ENCODE results near the gene JCAD. TPM values are rescaled to one million over a fixed set of nuclear protein-coding genes. Genes with fewer than 3 reads are reported as not detected.

JCAD gene
- total and polyA plus RNA-seq, 2 of the 8 experiments (the other 6 are each of a cell fraction or from before 2014, with no cell fraction given), result 0.56 to 5.2 TPM

DNA sequence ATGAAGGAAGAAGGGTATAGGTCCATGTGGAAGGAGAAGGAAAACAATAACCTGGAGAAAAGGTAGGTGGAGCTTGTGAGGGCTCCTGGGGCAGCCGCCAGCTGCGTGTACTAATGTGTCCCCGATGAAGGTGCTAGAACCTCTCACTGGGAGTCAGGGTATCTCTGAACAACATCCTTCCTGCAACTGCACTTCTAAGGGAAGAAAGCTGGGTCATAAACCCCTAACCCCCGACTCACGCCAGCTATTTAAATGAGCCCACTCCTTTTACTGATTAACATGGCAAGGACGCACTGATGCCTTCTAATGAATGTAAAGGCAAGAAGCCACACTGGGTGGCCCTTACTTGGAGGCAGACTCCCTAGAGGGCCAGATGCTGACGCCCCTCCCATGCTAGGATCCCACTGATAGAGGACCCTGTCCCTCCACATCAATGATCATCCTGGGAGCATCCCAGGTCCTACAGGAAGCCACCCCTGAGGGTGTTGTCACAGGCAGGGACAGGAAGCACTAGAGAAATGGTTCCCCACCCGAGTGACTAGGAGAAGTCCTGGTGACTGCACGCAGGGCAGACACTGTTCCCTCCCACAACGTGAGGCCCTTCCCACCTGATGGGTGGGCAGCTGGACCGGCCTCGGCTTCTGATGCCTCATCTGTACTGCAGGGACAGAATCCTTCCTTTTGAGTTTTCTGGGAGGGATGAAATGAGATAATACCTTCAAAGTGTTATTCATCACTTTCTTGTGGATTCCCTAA is 20.4 kb downstream of the JCAD start:
- H3K4me3 ChIP-seq (ENCODE audit: extremely low read depth in 1 of 4, insufficient read depth in 2 of 4, low read depth in 3 of 4, low read length in 4 of 4), result no peak overlapping the region
- no peaks in the 10 kb centered on the region for H4K20me1 ChIP-seq (replicated peaks in 1 of 2; ENCODE audit: control insufficient read depth in 1 of 2, insufficient read depth in 2 of 2, low read length in 2 of 2)
- H3K56ac ChIP-seq (replicated peaks; ENCODE audit: insufficient read length, low read depth, low read length), result no peak overlapping the region
- WGBS, 2 experiments (ENCODE audit: extremely low coverage in 1 of 2, insufficient coverage in 1 of 2, insufficient read length in 1 of 2, insufficient replicate concordance in 2 of 2, low coverage in 1 of 2, low lambda C conversion rate in 2 of 2, missing lambda C conversion rate in 1 of 2), result 94% methylated on average over 12 of the region's 12 CpGs; no CpG with 5 or more reads in 1 of the 2 experiments
- H3K4ac ChIP-seq (replicated peaks; ENCODE audit: insufficient read length, low read depth, low read length), result no peak overlapping the region
- H2BK15ac ChIP-seq (ENCODE audit: low read length), result no peak overlapping the region
- no peaks in the 10 kb centered on the region for H3K79me1 ChIP-seq (ENCODE audit: low read depth, low read length)
- no peak overlapping the region for H2BK20ac ChIP-seq (ENCODE audit: low read length)
- no peaks in the 10 kb centered on the region for H3K36me3 ChIP-seq (ENCODE audit: control insufficient read depth in 2 of 4, insufficient read depth in 4 of 4, low read length in 3 of 4)
- H4K91ac ChIP-seq (replicated peaks; ENCODE audit: insufficient read length, low read length), result no peak overlapping the region
- H3K27ac ChIP-seq (ENCODE audit: low read depth, low read length), result no peak overlapping the region
- no peak for DNase-seq (ENCODE audit: low read depth in 1 of 2, low spot score in 2 of 2)
- TF ChIP-seq PHF8 (conservative IDR thresholded peaks at IDR 0.05; ENCODE audit: low read depth, low read length) (no peak), FOSL1 (IDR thresholded peaks at IDR 0.05; ENCODE audit: insufficient read depth, low read depth, low read length) (no peak), EGR1 (IDR thresholded peaks at IDR 0.05; ENCODE audit: borderline replicate concordance, low read depth, low read length) (no peak), POU5F1 (IDR thresholded peaks at IDR 0.05; ENCODE audit: low read depth, low read length) (no peak), NANOG (IDR thresholded peaks at IDR 0.05; ENCODE audit: insufficient read depth, low read depth, low read length, poor library complexity, severe bottlenecking) (no peak), TCF12 (IDR thresholded peaks at IDR 0.05; ENCODE audit: low read depth, low read length) (no peak), SRF (IDR thresholded peaks at IDR 0.05; ENCODE audit: low read depth, low read length) (no peak), CBX5 (IDR thresholded peaks at IDR 0.05; ENCODE audit: low read depth, low read length) (no peak)
- TF ChIP-seq, protein P1, sequence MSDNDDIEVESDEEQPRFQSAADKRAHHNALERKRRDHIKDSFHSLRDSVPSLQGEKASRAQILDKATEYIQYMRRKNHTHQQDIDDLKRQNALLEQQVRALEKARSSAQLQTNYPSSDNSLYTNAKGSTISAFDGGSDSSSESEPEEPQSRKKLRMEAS (IDR thresholded peaks at IDR 0.05), result no peak
- TF ChIP-seq, protein P2, sequence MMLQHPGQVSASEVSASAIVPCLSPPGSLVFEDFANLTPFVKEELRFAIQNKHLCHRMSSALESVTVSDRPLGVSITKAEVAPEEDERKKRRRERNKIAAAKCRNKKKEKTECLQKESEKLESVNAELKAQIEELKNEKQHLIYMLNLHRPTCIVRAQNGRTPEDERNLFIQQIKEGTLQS (IDR thresholded peaks at IDR 0.05; ENCODE audit: insufficient read depth, low read depth, low read length), result no peak
- H3K27me3 ChIP-seq (replicated peaks in 1 of 4; ENCODE audit: control insufficient read depth in 3 of 4, extremely low read depth in 1 of 4, insufficient read depth in 3 of 4, low read length in 3 of 4), result no peaks in the 10 kb centered on the region
- no peak overlapping the region for H3K18ac ChIP-seq (ENCODE audit: extremely low read depth, low read length)
- H4K5ac ChIP-seq (ENCODE audit: insufficient read length, low read depth, low read length), result no peak overlapping the region
- H3K23me2 ChIP-seq (ENCODE audit: low read depth, low read length), result no peaks in the 10 kb centered on the region
- no peak overlapping the region for H2BK120ac ChIP-seq (replicated peaks; ENCODE audit: low read depth, low read length)
- CTCF ChIA-PET (ENCODE audit: partially characterized antibody), result interaction anchor here (1.1 to 1.4 kb wide), 4 partner anchors 12 to 202 kb away, joined by 3 to 6 read pairs (median 4); no protein-coding TSS in a partner anchor
- H2AFZ ChIP-seq (ENCODE audit: low read length), result no peak overlapping the region
- no peaks in the 10 kb centered on the region for H3K79me2 ChIP-seq (ENCODE audit: control insufficient read depth in 1 of 2, insufficient read depth in 2 of 2, low read length in 2 of 2)
- no peak overlapping the region; the same call in 1 of the 2 replicates for H4K8ac ChIP-seq (ENCODE audit: extremely low read depth, insufficient read depth, low read length)
- no peak for FAIRE-seq
- H3K9ac ChIP-seq (replicated peaks in 1 of 4; ENCODE audit: extremely low read depth in 1 of 4, low read depth in 3 of 4, low read length in 3 of 4), result no peak overlapping the region
- no peak overlapping the region for H3K4me2 ChIP-seq (ENCODE audit: insufficient read depth in 1 of 2, low read depth in 2 of 2, low read length in 2 of 2)
- no peak overlapping the region for H2BK5ac ChIP-seq (ENCODE audit: low read depth, low read length)
- H2AK5ac ChIP-seq (ENCODE audit: low read depth, low read length), result no peak overlapping the region
- H2BK12ac ChIP-seq (ENCODE audit: low read depth, low read length), result no peak overlapping the region
- no peaks in the 10 kb centered on the region for H3K9me3 ChIP-seq (ENCODE audit: insufficient read depth in 2 of 2, low read depth in 1 of 2, low read length in 1 of 2)
- no peak overlapping the region for H3K23ac ChIP-seq (ENCODE audit: insufficient read length)
- H3K4me1 ChIP-seq (replicated peaks in 1 of 4; ENCODE audit: control insufficient read depth in 3 of 4, insufficient read depth in 4 of 4, low read length in 3 of 4), result peaks cover 0 to 7% (median 4%) of the 10 kb centered on the region in 4 experiments; a peak in 6 of 7 replicates
- POLR2A ChIA-PET (ENCODE audit: partially characterized antibody), result no interaction called here
- no peak overlapping the region for H3K14ac ChIP-seq (ENCODE audit: insufficient read length)
